Gastrocnemius medialis (tissue), 4 donors: Measurements from ENCODE around the gene STXBP2. TPM values are rescaled to one million over a fixed set of nuclear protein-coding genes. Genes with fewer than 3 reads are reported as not detected.

Experiments used
- ATAC-seq, 2 donors: fragments of 150-250 bp; one replicate each; pipeline ENCODE4 v1.9.1; 2016
- DNase-seq, 2 donors: peaks; one replicate each; pipeline ENCODE4 v3.0.0-alpha.2; 2019
- H3K27ac ChIP-seq, 4 donors: fragments of 200-600 bp; sonication (generic); 1 replicate in 1 of 4; 2 replicates in 3 of 4; pipeline ENCODE4 v1.5.1; 2016 to 2018; ENCODE audit warnings: mild to moderate bottlenecking in 2 of 4, moderate library complexity in 1 of 4
- H3K27me3 ChIP-seq, 3 donors: fragments of 200-600 bp; sonication (generic) in 2 of 3; 1 replicate in 1 of 3; 2 replicates in 2 of 3; pipeline versions ENCODE4 v1.5.1 to v1.6.0; 2016 to 2019; ENCODE audit warnings: mild to moderate bottlenecking in 1 of 3, moderate library complexity in 1 of 3
- H3K36me3 ChIP-seq, 2 donors: fragments of 200-600 bp; sonication (generic) in 1 of 2; one replicate each; pipeline ENCODE4 v1.5.1; 2017 to 2018
- H3K4me1 ChIP-seq, 2 donors: fragments of 200-600 bp; sonication (generic) in 1 of 2; one replicate each; pipeline ENCODE4 v1.5.1; 2016 to 2017; ENCODE audit warnings: mild to moderate bottlenecking in 2 of 2
- H3K4me3 ChIP-seq, 4 donors: fragments of 200-600 bp; sonication (generic) in 3 of 4; 1 replicate in 1 of 4; 2 replicates in 3 of 4; pipeline ENCODE4 v1.5.1; 2016 to 2019; ENCODE audit warnings: mild to moderate bottlenecking in 2 of 4
- H3K9me3 ChIP-seq, 3 donors: fragments of 200-600 bp; sonication (generic) in 2 of 3; 1 replicate in 1 of 3; 2 replicates in 2 of 3; pipeline ENCODE4 v1.5.1; 2016 to 2019
- POLR2A ChIP-seq, 2 donors: fragments of 450-650 bp; IDR thresholded peaks; one replicate each; pipeline ENCODE4 v1.6.1; 2017; ENCODE audit warnings: antibody characterized with exemption in 2 of 2, mild to moderate bottlenecking in 2 of 2, moderate library complexity in 2 of 2
- in situ Hi-C, 4 donors: fragments of 200-750 bp; cut with MboI; loops; one replicate each; pipeline versions ENCODE4 v1.15.0 to v1.8.0; 2017; ENCODE audit warnings: low sequenced_read_pairs in 4 of 4
- intact Hi-C: fragments of 100-400 bp; cut with DNase I; formaldehyde crosslinking; loops from one replicate; pipeline ENCODE4 v1.15.1; 2023; ENCODE audit warnings: low total_unique reads
- total RNA-seq, 4 donors: library from RNA; depleted of rRNA; stranded (reverse); fragments of >200 nt; gene quantifications; one replicate each; pipeline versions ENCODE4 v1.1.0 to v1.2.3, GENCODE V29; 2016
- TF ChIP-seq, protein P1 (sequence below), 5 experiments: fragments of 450-650 bp in 3 of 5; fragments of 200-600 bp in 2 of 5; sonication (generic) in 2 of 5; IDR thresholded peaks in 4 of 5; conservative IDR thresholded peaks in 1 of 5; 1 replicate in 4 of 5; 2 replicates in 1 of 5; pipeline ENCODE4 v1.5.1; 2016 to 2019; ENCODE audit warnings: antibody characterized with exemption in 5 of 5, mild to moderate bottlenecking in 3 of 5, moderate library complexity in 3 of 5

The STXBP2 gene
- total RNA-seq, 4 donors from 2014 or later, result 0.87 to 3.7 (median 2.8) TPM

DNA sequence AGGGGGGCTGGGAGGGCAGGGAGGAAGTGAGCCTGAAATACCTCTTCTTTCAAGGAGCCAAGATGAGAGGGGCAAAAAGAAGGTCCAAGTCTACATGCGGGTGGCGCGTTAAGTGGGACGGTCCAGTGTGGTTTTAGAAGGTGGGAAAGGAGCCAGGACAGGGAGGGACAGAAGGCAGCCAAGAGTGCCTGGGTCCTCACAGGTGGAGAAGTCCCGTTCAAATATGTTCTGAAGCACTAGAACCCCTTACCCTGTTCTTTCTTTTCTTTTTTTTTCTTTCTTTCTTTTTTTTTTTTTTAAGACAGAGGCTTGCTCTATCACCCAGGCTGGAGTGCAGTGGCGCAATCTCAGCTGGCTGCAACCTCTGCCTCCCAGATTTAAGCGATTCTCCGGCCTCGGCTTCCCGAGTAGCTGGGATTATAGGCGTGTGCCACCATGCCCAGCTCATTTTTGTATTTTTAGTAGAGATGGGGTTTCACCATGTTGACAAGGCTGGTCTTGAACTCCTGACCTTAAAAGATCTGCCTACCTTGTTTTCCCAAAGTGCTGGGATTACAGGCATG lies 33.9 kb upstream of the STXBP2 start:
- no peaks in the 10 kb centered on the region for H3K36me3 ChIP-seq
- TF ChIP-seq POLR2A (IDR thresholded peaks at IDR 0.05), result no peak
- TF ChIP-seq, protein P1, sequence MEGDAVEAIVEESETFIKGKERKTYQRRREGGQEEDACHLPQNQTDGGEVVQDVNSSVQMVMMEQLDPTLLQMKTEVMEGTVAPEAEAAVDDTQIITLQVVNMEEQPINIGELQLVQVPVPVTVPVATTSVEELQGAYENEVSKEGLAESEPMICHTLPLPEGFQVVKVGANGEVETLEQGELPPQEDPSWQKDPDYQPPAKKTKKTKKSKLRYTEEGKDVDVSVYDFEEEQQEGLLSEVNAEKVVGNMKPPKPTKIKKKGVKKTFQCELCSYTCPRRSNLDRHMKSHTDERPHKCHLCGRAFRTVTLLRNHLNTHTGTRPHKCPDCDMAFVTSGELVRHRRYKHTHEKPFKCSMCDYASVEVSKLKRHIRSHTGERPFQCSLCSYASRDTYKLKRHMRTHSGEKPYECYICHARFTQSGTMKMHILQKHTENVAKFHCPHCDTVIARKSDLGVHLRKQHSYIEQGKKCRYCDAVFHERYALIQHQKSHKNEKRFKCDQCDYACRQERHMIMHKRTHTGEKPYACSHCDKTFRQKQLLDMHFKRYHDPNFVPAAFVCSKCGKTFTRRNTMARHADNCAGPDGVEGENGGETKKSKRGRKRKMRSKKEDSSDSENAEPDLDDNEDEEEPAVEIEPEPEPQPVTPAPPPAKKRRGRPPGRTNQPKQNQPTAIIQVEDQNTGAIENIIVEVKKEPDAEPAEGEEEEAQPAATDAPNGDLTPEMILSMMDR (IDR thresholded peaks at IDR 0.05 in 4 of 5, conservative IDR thresholded peaks at IDR 0.05 in 1 of 5), result no peak
- H3K27me3 ChIP-seq, result peaks cover 6 to 12% (median 6%) of the 10 kb centered on the region in 3 donors
- no peaks in the 10 kb centered on the region for H3K9me3 ChIP-seq
- ATAC-seq (no peak), DNase-seq (no peak)
- H3K27ac ChIP-seq, result no peak overlapping the region
- no peaks in the 10 kb centered on the region for H3K4me1 ChIP-seq
- no peak overlapping the region for H3K4me3 ChIP-seq
- intact Hi-C loops (no loop called here), in situ Hi-C loops (no loop called here)

DNA sequence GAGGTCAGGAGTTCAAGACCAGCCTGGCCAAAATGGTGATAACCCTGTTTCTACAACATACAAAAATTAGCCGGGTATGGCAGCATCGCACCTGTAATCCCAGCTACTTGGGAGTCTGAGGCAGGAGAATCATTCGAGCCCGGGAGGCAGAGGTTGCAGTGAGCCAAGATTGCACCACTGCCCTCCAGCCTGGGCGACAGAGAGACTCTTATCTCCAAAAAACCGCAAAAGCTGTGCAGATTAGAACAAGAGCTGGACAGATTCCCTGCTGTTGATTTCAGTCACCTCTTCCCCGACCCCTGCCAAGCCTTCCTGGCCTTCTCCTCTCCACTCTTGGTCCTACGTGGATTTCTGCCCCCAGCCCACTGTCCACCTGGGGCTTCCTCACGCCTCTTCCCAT lies 33.0 kb upstream of the STXBP2 start:
- H3K9me3 ChIP-seq, result no peaks in the 10 kb centered on the region
- no peak overlapping the region for H3K27ac ChIP-seq
- no peak for DNase-seq
- TF ChIP-seq, protein P1 (IDR thresholded peaks at IDR 0.05 in 4 of 5, conservative IDR thresholded peaks at IDR 0.05 in 1 of 5), result no peak
- no peak for TF ChIP-seq POLR2A (IDR thresholded peaks at IDR 0.05)
- H3K4me3 ChIP-seq, result no peak overlapping the region
- peaks cover 3 to 8% (median 6%) of the 10 kb centered on the region in 3 donors for H3K27me3 ChIP-seq
- intact Hi-C loops, result no loop called here
- no peaks in the 10 kb centered on the region for H3K4me1 ChIP-seq
- H3K36me3 ChIP-seq, result no peaks in the 10 kb centered on the region
- in situ Hi-C loops, result no loop called here
- no peak for ATAC-seq

DNA sequence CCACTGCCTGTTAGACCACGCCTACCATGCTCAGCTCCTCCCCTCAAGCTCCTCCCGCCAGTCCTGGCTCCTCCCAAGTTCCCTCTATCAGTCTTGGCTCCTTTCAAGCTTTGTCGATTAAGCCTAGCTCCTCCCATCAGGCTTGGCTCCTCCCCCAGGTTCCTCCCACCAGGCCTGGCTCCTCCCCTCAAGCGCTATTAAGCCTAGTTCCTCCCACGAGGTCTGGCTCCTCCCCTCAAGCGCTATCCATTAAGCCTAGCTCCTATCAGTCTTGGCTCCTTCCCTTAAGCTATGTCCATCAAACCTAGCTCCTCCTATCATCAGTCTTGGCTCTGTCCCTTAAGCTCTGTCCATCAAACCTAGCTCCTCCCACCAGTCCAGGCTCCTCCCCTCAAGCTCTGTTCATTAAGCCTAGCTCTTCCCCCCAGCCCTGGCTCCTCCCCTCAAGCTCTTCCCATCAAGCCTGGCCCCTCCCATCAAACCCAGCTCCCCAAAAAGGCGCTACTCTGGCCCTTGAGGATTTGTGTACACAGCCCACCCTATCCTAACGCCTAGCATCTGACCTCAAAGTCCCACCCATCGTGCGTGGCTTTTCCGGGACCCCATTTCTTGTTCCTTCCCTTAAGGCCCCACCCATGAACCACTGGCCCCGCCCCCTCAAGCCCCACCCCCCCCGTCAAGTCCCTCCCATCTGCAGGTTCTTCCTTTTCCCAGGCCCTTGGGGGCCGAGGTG lies 31.3 kb upstream of the STXBP2 start:
- Histone ChIP-seq H3K4me3 (no peak overlapping the region), H3K4me1 (no peaks in the 10 kb centered on the region), H3K27ac (no peak overlapping the region), H3K9me3 (no peaks in the 10 kb centered on the region), H3K36me3 (no peaks in the 10 kb centered on the region), H3K27me3 (peaks cover 3 to 8% (median 6%) of the 10 kb centered on the region in 3 donors)
- in situ Hi-C loops (no loop called here), intact Hi-C loops (no loop called here)
- DNase-seq, result no peak
- TF ChIP-seq, protein P1 (IDR thresholded peaks at IDR 0.05 in 4 of 5, conservative IDR thresholded peaks at IDR 0.05 in 1 of 5), result no peak
- TF ChIP-seq POLR2A (IDR thresholded peaks at IDR 0.05), result no peak
- no peak for ATAC-seq

DNA sequence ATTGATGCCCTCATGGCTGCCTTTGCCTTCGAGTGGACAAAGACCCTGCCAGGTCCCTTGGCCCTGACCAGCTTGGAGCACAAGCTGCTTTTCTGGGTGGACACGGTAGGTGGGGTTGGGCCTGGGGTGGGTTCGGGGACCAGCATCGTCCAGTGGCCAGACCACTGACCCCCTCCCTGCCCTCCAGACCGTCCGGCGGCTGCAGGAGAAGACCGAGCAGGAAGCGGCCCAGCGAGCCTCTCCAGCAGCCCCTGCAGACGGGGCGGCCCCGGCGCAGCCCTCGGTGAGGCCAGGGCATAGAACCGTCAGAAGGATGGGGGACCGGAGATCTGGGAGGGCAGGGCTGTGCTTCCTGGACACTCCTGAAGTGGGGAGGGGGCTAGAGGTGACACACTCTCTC lies 30.6 kb upstream of the STXBP2 start:
- Histone ChIP-seq H3K36me3 (no peaks in the 10 kb centered on the region), H3K4me3 (no peak overlapping the region), H3K27me3 (peaks cover 3 to 8% (median 6%) of the 10 kb centered on the region in 3 donors), H3K27ac (no peak overlapping the region), H3K4me1 (no peaks in the 10 kb centered on the region), H3K9me3 (no peaks in the 10 kb centered on the region)
- intact Hi-C loops, result no loop called here
- in situ Hi-C loops, result no loop called here
- ATAC-seq, result no peak
- DNase-seq, result no peak
- no peak for TF ChIP-seq POLR2A (IDR thresholded peaks at IDR 0.05)
- TF ChIP-seq, protein P1 (IDR thresholded peaks at IDR 0.05 in 4 of 5, conservative IDR thresholded peaks at IDR 0.05 in 1 of 5), result no peak
